ENCODE measurements around the gene FOXF1. TPM values are rescaled to one million over a fixed set of nuclear protein-coding genes. Genes with fewer than 3 reads are reported as not detected.

FOXF1 gene
- polyA plus RNA-seq, 6 donors from 2014 or later = not detected

DNA sequence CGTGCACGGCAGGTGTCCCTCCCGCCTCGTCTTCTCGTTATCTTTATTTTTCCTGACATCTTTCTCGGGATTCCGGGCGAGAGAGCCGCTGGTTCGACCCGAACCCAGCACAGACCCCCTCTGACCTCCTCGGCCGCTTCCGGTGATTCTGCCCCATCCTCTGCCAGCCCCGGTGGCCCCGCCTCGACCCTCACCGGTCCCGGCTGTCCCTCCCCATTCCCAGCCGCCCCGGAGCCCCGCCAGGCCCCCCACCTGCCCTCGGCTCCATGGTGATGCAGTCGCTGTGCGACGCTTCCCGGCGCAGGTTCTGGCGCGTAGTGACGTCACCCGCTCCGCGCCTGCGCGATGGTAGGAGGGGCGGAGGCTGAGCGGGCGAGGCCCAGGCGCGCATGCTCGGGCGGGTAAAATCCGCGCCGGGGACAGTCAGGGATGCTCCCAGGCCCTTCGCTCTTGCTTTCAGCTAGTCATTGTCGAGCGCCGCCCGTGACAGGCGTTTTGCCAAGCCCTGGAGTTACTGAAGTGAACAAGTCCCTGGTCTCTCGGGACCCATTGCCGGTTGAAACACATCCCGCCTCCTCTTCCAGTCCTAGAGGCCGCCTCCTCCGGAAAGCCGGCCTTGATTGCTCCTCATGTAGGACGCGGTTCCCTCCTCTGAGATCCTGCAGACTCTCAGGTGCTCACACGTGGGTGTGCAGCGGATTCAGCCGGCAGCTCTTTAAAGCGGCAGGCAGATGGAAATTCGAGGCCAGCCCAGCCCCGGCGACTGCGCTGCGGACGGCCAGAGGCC, 44.8 kb downstream of the FOXF1 start, which contains the start of gene MTHFSD:
TSS of gene MTHFSD (minus strand) at position 319 of the 787 bp plus-strand sequence. CDS start at position 268, 51 bp downstream.
- Mint-ChIP-seq H3K36me3 (no peaks in the 10 kb centered on the region), H3K27me3 (peaks cover 10 to 21% (median 21%) of the 10 kb centered on the region in 3 donors), H3K4me1 (peaks cover 11 to 22% (median 19%) of the 10 kb centered on the region in 3 donors), H3K4me3 (peak within 1 kb of the TSS; percentile 90 to 98 (median 94)), H3K9me3 (no peaks in the 10 kb centered on the region), H3K27ac (peak within 1 kb of the TSS; percentile 88 to 99 (median 98))
- DNase-seq (peak; percentile 93), ATAC-seq (ENCODE audit: low read depth in 2 of 2) (peak; percentile 97)

- Mint-ChIP-seq H3K4me1 (peaks cover 11 to 22% (median 19%) of the 10 kb centered on the region in 3 donors), H3K27ac (peak overlapping the region; percentile 88 to 99 (median 98)), H3K4me3 (peak overlapping the region; percentile 90 to 98 (median 94)), H3K36me3 (no peaks in the 10 kb centered on the region), H3K27me3 (peaks cover 14 to 27% (median 27%) of the 10 kb centered on the region in 3 donors), H3K9me3 (no peaks in the 10 kb centered on the region)
- ATAC-seq (ENCODE audit: low read depth in 2 of 2) = no peak
- no peak for DNase-seq
These were observed 45.4 kb downstream of the FOXF1 start for GRCh38 chr16:86555704-86556075.

DNA sequence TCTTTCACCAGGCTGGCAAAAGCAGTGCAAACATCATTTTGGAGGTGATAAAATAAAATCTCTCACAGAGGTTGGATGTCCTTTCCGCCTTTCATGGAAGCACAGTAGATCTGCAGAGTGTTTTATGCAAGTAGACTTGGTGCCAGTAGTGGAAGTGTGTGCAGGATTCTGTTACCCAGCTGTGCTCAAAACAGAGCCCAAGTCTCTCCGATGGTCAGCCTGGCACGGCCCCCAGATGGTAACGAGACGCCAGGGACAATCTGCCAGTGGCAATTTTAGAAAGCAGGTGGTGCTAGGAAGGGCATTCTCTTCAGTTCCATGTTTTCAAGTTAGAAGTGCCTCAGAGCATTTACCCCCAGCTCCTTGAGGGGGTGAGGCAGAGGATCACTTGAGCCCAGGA, 46.2 kb downstream of the FOXF1 start:
- H3K9me3 Mint-ChIP-seq = no peaks in the 10 kb centered on the region
- H3K27me3 Mint-ChIP-seq = peaks cover 19 to 33% (median 32%) of the 10 kb centered on the region in 3 donors
- no peak for ATAC-seq (ENCODE audit: low read depth in 2 of 2)
- peak overlapping the region in 2 of 6 donors; percentile 15 to 98 for H3K27ac Mint-ChIP-seq
- DNase-seq = no peak
- no peaks in the 10 kb centered on the region for H3K36me3 Mint-ChIP-seq
- H3K4me1 Mint-ChIP-seq = peaks cover 11 to 22% (median 19%) of the 10 kb centered on the region in 3 donors
- H3K4me3 Mint-ChIP-seq = peak overlapping the region in 7 of 8 donors; percentile 13 to 95 (median 92)

DNA sequence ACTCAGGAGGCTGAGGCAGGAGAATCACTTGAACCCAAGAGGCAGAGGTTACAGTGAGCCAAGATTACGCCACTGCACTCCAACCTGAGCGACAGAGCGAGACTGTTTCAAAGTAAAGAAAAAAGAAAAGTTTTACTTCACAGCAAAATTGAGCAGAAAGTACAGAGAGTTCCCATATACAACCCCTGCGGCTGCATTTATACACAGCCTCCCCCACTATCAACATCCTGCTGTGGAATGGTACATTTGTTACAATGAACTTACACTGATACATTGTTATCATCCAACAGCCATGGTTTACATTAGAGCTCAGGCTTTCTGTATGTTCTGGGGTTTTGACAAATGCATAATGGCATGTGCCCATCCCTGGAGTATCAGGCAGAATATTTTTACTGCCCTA, 47.3 kb downstream of the FOXF1 start:
- Mint-ChIP-seq H3K9me3 (no peaks in the 10 kb centered on the region), H3K4me1 (peaks cover 9 to 22% (median 14%) of the 10 kb centered on the region in 3 donors), H3K27me3 (peaks cover 28 to 33% (median 32%) of the 10 kb centered on the region in 3 donors), H3K4me3 (peak overlapping the region in 1 of 8 donors; percentile 79), H3K36me3 (no peaks in the 10 kb centered on the region), H3K27ac (no peak overlapping the region)
- DNase-seq (no peak), ATAC-seq (ENCODE audit: low read depth in 2 of 2) (no peak)

DNA sequence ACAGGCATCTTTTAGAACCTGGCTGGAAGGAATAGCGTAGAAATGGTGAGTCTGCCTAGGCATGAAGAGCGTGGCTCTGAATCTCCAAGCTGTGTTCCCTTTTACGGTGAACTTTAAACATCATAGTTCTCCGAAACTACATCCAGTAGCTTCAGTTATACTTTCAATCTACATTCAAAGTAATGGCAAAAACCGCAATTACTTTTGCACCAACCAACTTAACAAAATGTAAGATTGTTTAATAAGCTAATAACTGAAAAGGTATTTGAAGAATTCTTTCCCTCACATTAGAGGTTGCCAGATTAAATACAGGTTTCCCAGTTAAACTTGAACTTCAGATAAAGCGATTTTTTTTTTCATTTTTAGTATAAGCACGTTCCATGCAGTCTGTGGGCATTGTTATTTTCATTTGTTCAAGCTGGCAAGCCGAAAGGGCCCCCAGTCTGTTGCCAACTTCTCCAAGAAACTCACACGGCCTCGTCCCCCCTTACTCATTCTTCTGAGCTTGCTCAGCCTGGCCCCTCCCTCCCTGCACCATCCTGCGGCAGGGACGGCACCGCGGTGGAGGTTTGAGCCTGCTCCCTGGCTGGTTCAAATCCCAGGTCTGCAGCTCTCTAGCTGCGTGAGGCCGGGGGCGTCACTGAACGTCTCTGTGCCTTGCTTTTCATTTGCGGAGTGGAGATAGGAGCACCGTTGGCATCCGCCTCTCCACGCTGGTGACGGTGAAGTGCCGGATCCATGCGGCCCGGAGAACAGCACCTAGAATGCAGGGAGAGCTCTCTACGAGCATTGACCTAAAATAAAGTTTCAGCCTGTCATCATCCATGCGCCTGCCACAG, 48.2 kb downstream of the FOXF1 start:
- Mint-ChIP-seq H3K27ac (no peak overlapping the region), H3K4me3 (peak overlapping the region in 1 of 8 donors; percentile 79), H3K4me1 (peaks cover 10 to 24% (median 16%) of the 10 kb centered on the region in 3 donors), H3K9me3 (no peaks in the 10 kb centered on the region), H3K27me3 (peaks cover 34 to 35% (median 35%) of the 10 kb centered on the region in 3 donors), H3K36me3 (no peaks in the 10 kb centered on the region)
- DNase-seq (no peak), ATAC-seq (ENCODE audit: low read depth in 2 of 2) (no peak)

- Mint-ChIP-seq H3K4me3 (peak overlapping the region in 1 of 8 donors; percentile 75), H3K27me3 (peaks cover 47 to 48% (median 47%) of the 10 kb centered on the region in 3 donors), H3K4me1 (peaks cover 14 to 24% (median 19%) of the 10 kb centered on the region in 3 donors), H3K27ac (no peak overlapping the region), H3K36me3 (no peaks in the 10 kb centered on the region), H3K9me3 (no peaks in the 10 kb centered on the region)
- DNase-seq (no peak), ATAC-seq (ENCODE audit: low read depth in 2 of 2) (no peak)
These were observed 49.5 kb downstream of the FOXF1 start for GRCh38 chr16:86559802-86560305.

GRCh38 chr16:86562356-86562755, 52.0 kb downstream of the FOXF1 start:
- Mint-ChIP-seq H3K4me1 (peaks cover 12 to 27% (median 25%) of the 10 kb centered on the region in 3 donors), H3K4me3 (no peak overlapping the region), H3K27ac (no peak overlapping the region), H3K9me3 (no peaks in the 10 kb centered on the region), H3K27me3 (peaks cover 58 to 60% (median 60%) of the 10 kb centered on the region in 3 donors), H3K36me3 (no peaks in the 10 kb centered on the region)
- DNase-seq = no peak
- ATAC-seq (ENCODE audit: low read depth in 2 of 2) = no peak

DNA sequence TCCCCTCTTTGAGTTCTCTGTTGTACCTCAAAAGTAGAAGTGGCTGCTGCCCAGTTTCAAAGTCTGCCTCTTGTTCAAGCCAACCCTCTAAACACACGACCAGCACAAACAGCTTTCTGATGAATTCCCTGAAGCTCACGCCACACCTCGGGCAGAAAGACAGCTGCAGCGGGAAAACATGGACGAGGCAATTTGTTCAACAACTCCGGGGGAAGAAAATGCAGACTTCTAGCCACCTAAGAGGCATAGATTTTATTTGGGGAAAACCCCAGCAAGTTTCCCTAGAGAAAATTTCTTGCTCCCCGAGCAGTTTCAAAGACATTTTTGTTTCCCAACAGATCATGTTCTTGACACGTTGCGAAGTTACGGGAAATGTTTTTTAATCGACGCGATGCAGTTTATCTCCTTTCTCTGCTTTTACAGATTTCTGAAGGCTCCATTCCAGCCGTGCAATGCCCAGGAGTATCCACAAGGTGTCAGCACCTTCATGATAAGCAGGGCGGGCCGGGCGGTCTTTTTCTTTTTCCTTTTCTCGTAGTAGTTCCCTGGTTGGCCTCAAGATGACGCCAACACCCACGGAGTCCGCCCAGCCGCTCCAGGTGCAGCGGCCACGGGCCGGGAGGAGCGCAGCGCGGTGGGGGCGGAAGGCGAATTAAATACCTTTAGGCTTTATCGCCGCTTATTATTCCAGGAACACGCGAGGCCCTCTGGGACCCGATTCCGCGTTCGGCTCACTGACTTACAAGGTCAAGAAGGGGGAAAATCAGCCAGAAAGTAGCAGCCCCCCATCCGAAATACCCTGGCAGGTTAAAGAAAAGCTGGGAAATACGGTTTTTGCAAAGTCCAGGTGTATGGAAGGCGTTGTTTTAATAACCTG, 53.4 kb downstream of the FOXF1 start:
- ATAC-seq (ENCODE audit: low read depth in 2 of 2) (peak; percentile 86 to 87), DNase-seq (peak; percentile 81)
- Mint-ChIP-seq H3K4me3 (peak overlapping the region; percentile 47 to 85 (median 72)), H3K4me1 (peaks cover 15 to 30% (median 29%) of the 10 kb centered on the region in 3 donors), H3K9me3 (no peaks in the 10 kb centered on the region), H3K27me3 (peaks cover 52 to 60% (median 55%) of the 10 kb centered on the region in 3 donors), H3K27ac (peak overlapping the region in 3 of 6 donors; percentile 42 to 59 (median 52)), H3K36me3 (no peaks in the 10 kb centered on the region)

Other genes with a start within 250 kb of the FOXF1 start
- gene MTHFSD, start 44.7 kb downstream of the FOXF1 start, polyA plus RNA-seq (ENCODE audit: low read depth in 6 of 6) = 10 to 100 TPM in 5 of 6 donors, 1 to 10 TPM in 1; 5.6 to 18.6 (median 16.6) TPM
- not detected for gene FOXC2, start 56.3 kb downstream of the FOXF1 start, polyA plus RNA-seq (ENCODE audit: low read depth in 6 of 6)
- not detected for gene FOXL1, start 68.0 kb downstream of the FOXF1 start, polyA plus RNA-seq (ENCODE audit: low read depth in 6 of 6)

All from naive B cell (primary cell).